Adrenal gland (tissue), 5 donors: ENCODE data around the gene TNS2.

Source experiments
- POLR2A ChIP-seq, 2 donors: fragments of 450-650 bp; IDR thresholded peaks; one replicate each; pipeline ENCODE4 v1.6.1; 2017; ENCODE audit warnings: antibody characterized with exemption in 2 of 2, mild to moderate bottlenecking in 2 of 2, moderate library complexity in 1 of 2
- TF ChIP-seq, protein P1 (sequence below), 6 experiments: fragments of 450-650 bp in 4 of 6; fragments of 200-600 bp in 2 of 6; sonication (generic) in 1 of 6; IDR thresholded peaks; 1 replicate in 5 of 6; 2 replicates in 1 of 6; pipeline versions ENCODE4 v1.5.1 to v1.8.0; 2016 to 2021; ENCODE audit warnings: antibody characterized with exemption in 6 of 6, mild to moderate bottlenecking in 2 of 6, moderate library complexity in 1 of 6
- donor health status: DM: no; HTN: no; CAD: no.

DNA sequence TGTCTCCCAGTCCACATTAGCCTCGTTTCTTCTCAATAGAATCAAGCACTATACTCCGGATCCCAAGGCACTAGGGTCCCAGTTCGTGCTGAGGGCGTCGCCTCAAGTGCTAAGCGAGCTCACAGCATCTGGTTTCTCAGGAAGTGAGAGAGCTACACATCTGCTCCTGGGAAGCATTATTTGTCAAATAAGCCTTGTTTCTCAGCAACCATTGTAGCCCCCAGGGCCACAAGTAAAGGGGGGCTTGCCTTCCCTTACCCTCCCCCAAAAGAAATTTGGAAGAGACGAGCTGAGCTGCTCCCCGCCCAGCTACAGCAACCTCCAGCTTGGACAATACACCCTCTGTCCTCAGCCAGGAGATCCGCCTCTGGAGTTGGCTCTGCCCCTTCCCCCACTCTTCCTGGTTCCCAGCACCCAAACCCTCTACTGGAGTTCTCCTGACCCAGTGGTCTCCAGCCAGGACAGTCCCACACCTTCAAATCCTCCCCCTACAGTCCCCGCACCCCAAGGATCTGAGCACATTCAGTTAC lies 5.7 kb upstream of the TNS2 start:
- TF ChIP-seq, protein P1, sequence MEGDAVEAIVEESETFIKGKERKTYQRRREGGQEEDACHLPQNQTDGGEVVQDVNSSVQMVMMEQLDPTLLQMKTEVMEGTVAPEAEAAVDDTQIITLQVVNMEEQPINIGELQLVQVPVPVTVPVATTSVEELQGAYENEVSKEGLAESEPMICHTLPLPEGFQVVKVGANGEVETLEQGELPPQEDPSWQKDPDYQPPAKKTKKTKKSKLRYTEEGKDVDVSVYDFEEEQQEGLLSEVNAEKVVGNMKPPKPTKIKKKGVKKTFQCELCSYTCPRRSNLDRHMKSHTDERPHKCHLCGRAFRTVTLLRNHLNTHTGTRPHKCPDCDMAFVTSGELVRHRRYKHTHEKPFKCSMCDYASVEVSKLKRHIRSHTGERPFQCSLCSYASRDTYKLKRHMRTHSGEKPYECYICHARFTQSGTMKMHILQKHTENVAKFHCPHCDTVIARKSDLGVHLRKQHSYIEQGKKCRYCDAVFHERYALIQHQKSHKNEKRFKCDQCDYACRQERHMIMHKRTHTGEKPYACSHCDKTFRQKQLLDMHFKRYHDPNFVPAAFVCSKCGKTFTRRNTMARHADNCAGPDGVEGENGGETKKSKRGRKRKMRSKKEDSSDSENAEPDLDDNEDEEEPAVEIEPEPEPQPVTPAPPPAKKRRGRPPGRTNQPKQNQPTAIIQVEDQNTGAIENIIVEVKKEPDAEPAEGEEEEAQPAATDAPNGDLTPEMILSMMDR (IDR thresholded peaks at IDR 0.05), result no peak
- no peak for TF ChIP-seq POLR2A (IDR thresholded peaks at IDR 0.05)
